K562 (cell line): Measurements from ENCODE around the gene PAIP1. TPM values are rescaled to one million over a fixed set of nuclear protein-coding genes. Genes with fewer than 3 reads are reported as not detected.

ENCODE experiments used
- HCFC1 ChIP-seq: IDR thresholded peaks from 2 replicates; pipeline ENCODE4 v1.6.1; 2012; ENCODE audit warnings: low read depth, low read length, improper control_type of control experiment
- JUNB ChIP-seq: fragments of 450-650 bp; formaldehyde crosslinking; conservative IDR thresholded peaks from 2 replicates; pipeline ENCODE4 v1.4.0; 2020; ENCODE audit warnings: mild to moderate bottlenecking
- KAT2B ChIP-seq: IDR thresholded peaks from one replicate; pipeline ENCODE4 v1.6.1; 2012; ENCODE audit warnings: low read depth, mild to moderate bottlenecking, control low read depth, inconsistent platforms, low read length, moderate library complexity
- KHSRP ChIP-seq: fragments of 450-650 bp; IDR thresholded peaks from 2 replicates; pipeline ENCODE4 v1.6.1; 2017
- MCM3 ChIP-seq: fragments of 450-650 bp; IDR thresholded peaks from 2 replicates; pipeline ENCODE4 v1.6.1; 2016
- MIER1 ChIP-seq: fragments of 450-650 bp; IDR thresholded peaks from 2 replicates; pipeline ENCODE4 v1.6.1; 2016; ENCODE audit warnings: antibody characterized with exemption, mild to moderate bottlenecking, low read depth
- PML ChIP-seq: IDR thresholded peaks from 2 replicates; pipeline ENCODE4 v1.6.1; 2012; ENCODE audit warnings: low read length, inconsistent platforms
- RNF2 ChIP-seq: sonication (generic); IDR thresholded peaks from 2 replicates; pipeline ENCODE4 v1.6.1; 2016
- TAF9B ChIP-seq: fragments of 450-650 bp; IDR thresholded peaks from 2 replicates; pipeline ENCODE4 v1.6.1; 2018; ENCODE audit warnings: mild to moderate bottlenecking; ENCODE audit not compliant: partially characterized antibody
- XRCC5 ChIP-seq: fragments of 200-400 bp; formaldehyde crosslinking; IDR thresholded peaks from 2 replicates; pipeline ENCODE4 v1.6.1; 2017; ENCODE audit warnings: low read depth, mild to moderate bottlenecking, low read length
- ZBTB8A ChIP-seq: fragments of 450-650 bp; IDR thresholded peaks from 2 replicates; pipeline ENCODE4 v1.6.1; 2018; ENCODE audit warnings: mild to moderate bottlenecking, moderate library complexity; ENCODE audit not compliant: partially characterized antibody
- ZNF584 ChIP-seq: fragments of 200-800 bp; sonication (Bioruptor generic); IDR thresholded peaks from 2 replicates; pipeline ENCODE4 v1.6.1; 2016; ENCODE audit warnings: low read depth, mild to moderate bottlenecking, missing genetic modification characterization, missing compliant biosample characterization
- ZNF764 ChIP-seq: fragments of 250-450 bp; sonication (Bioruptor Pico); IDR thresholded peaks from 2 replicates; pipeline ENCODE4 v1.4.0; 2020; ENCODE audit warnings: low read depth, mild to moderate bottlenecking, moderate library complexity
- ZNF766 ChIP-seq: fragments of 200-800 bp; sonication (Bioruptor generic); conservative IDR thresholded peaks from 2 replicates; pipeline ENCODE4 v1.6.1; 2016; ENCODE audit warnings: missing genetic modification characterization, missing compliant biosample characterization
- polyA plus RNA-seq, 8 experiments: library from polyadenylated mRNA; depleted of rRNA in 4 of 8; stranded (reverse) in 5 of 8; unstranded in 3 of 8; fragments of >200 nt; fragmentation: Nextera tagmentation in 2 of 8; fragmentation: Illumina TruSeq in 1 of 8; extraction: Ambion mirVana in 2 of 8; extraction: Trizol in 1 of 8; gene quantifications; 2 replicates each; pipeline versions ENCODE4 v1.2.1 to v1.2.3, GENCODE V29; 2011 to 2014; ENCODE audit warnings: inconsistent platforms in 1 of 8, missing spikeins in 1 of 8
- total RNA-seq, 7 experiments: library from RNA; depleted of rRNA in 6 of 7; stranded (reverse); fragments of >200 nt in 6 of 7; fragmentation: Illumina TruSeq in 2 of 7; extraction: Trizol in 2 of 7; gene quantifications; 2 replicates each; pipeline versions ENCODE4 v1.2.1 to v1.2.3, GENCODE V29; 2011 to 2021; ENCODE audit warnings: low replicate concordance in 1 of 7
- TF ChIP-seq, protein P1 (sequence below): fragments of 450-650 bp; IDR thresholded peaks from 2 replicates; pipeline ENCODE4 v1.6.1; 2016; ENCODE audit warnings: mild to moderate bottlenecking, moderate library complexity
- TF ChIP-seq, protein P2 (sequence below): fragments of 250-450 bp; sonication (Bioruptor Pico); IDR thresholded peaks from 2 replicates; pipeline ENCODE4 v1.8.0; 2022; ENCODE audit warnings: moderate library complexity, mild to moderate bottlenecking, inconsistent platforms

PAIP1 gene
- total and polyA plus RNA-seq, 9 of the 15 experiments (the other 6 are each of a cell fraction or from before 2014, with no cell fraction given), result 51.7 to 181 (median 102) TPM

DNA sequence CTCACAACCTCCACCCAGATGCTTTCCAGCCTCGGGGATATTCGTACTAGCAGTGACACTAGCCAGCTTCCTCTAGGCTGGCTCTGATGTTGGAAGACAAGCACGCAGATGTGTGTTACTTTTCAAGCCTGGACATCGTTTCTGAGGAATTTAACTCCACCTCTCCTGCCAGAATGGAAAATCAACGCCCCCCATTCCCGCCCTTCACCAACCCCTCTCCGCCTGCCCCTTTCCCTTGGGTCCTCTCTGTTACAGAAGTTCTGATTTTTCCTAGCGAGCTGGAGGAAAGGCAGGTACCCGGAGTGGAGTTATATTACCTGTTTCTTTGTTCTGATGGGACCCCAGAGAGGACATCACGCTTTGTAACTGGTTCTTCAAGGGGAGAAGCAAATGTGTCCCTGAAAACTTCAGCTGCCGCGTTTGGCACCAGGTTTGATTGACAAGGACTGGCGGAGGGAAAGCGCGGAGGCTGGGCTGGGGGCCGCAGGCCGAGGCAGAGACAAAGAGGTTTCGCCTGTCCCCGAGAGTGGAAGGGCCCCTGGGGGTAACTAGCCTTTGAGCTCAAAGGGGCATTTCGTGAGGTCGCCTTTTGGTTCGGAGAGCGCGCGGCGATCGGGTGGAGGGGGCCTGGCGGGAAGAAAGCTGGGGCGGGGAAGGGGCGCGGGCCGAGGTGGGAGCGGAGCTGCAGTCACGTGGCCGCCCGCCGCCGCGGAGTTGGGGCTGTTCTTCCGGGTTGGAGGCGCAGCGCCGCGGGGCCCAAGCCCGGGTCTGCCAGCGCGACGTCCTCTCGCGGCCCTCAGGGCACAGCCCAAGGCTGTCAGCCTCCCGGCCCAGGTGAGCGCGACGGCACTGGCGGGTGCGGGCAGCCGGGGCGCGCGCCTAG lies 45.8 kb upstream of the PAIP1 start, which contains the start of gene NNT (continued):
- TF ChIP-seq RNF2 (peak; percentile 71), MCM3 (no peak), XRCC5 (0 out of 2 replicates have a peak, but pooled peaks have one; percentile 37), ZNF766 (CRISPR knock-in tag) (peak; percentile 78), TAF9B (peak; percentile 24), KHSRP (no peak), PML (peak; percentile 34), ZNF764 (CRISPR knock-in tag) (no peak), MIER1 (0 out of 2 replicates have a peak, but pooled peaks have one; percentile 31), ZNF584 (CRISPR knock-in tag) (no peak), KAT2B (no peak), ZBTB8A (no peak), HCFC1 (peak; percentile 40; the same call in 1 of the 2 replicates), JUNB (CRISPR knock-in tag) (no peak)
- TF ChIP-seq, protein P1, sequence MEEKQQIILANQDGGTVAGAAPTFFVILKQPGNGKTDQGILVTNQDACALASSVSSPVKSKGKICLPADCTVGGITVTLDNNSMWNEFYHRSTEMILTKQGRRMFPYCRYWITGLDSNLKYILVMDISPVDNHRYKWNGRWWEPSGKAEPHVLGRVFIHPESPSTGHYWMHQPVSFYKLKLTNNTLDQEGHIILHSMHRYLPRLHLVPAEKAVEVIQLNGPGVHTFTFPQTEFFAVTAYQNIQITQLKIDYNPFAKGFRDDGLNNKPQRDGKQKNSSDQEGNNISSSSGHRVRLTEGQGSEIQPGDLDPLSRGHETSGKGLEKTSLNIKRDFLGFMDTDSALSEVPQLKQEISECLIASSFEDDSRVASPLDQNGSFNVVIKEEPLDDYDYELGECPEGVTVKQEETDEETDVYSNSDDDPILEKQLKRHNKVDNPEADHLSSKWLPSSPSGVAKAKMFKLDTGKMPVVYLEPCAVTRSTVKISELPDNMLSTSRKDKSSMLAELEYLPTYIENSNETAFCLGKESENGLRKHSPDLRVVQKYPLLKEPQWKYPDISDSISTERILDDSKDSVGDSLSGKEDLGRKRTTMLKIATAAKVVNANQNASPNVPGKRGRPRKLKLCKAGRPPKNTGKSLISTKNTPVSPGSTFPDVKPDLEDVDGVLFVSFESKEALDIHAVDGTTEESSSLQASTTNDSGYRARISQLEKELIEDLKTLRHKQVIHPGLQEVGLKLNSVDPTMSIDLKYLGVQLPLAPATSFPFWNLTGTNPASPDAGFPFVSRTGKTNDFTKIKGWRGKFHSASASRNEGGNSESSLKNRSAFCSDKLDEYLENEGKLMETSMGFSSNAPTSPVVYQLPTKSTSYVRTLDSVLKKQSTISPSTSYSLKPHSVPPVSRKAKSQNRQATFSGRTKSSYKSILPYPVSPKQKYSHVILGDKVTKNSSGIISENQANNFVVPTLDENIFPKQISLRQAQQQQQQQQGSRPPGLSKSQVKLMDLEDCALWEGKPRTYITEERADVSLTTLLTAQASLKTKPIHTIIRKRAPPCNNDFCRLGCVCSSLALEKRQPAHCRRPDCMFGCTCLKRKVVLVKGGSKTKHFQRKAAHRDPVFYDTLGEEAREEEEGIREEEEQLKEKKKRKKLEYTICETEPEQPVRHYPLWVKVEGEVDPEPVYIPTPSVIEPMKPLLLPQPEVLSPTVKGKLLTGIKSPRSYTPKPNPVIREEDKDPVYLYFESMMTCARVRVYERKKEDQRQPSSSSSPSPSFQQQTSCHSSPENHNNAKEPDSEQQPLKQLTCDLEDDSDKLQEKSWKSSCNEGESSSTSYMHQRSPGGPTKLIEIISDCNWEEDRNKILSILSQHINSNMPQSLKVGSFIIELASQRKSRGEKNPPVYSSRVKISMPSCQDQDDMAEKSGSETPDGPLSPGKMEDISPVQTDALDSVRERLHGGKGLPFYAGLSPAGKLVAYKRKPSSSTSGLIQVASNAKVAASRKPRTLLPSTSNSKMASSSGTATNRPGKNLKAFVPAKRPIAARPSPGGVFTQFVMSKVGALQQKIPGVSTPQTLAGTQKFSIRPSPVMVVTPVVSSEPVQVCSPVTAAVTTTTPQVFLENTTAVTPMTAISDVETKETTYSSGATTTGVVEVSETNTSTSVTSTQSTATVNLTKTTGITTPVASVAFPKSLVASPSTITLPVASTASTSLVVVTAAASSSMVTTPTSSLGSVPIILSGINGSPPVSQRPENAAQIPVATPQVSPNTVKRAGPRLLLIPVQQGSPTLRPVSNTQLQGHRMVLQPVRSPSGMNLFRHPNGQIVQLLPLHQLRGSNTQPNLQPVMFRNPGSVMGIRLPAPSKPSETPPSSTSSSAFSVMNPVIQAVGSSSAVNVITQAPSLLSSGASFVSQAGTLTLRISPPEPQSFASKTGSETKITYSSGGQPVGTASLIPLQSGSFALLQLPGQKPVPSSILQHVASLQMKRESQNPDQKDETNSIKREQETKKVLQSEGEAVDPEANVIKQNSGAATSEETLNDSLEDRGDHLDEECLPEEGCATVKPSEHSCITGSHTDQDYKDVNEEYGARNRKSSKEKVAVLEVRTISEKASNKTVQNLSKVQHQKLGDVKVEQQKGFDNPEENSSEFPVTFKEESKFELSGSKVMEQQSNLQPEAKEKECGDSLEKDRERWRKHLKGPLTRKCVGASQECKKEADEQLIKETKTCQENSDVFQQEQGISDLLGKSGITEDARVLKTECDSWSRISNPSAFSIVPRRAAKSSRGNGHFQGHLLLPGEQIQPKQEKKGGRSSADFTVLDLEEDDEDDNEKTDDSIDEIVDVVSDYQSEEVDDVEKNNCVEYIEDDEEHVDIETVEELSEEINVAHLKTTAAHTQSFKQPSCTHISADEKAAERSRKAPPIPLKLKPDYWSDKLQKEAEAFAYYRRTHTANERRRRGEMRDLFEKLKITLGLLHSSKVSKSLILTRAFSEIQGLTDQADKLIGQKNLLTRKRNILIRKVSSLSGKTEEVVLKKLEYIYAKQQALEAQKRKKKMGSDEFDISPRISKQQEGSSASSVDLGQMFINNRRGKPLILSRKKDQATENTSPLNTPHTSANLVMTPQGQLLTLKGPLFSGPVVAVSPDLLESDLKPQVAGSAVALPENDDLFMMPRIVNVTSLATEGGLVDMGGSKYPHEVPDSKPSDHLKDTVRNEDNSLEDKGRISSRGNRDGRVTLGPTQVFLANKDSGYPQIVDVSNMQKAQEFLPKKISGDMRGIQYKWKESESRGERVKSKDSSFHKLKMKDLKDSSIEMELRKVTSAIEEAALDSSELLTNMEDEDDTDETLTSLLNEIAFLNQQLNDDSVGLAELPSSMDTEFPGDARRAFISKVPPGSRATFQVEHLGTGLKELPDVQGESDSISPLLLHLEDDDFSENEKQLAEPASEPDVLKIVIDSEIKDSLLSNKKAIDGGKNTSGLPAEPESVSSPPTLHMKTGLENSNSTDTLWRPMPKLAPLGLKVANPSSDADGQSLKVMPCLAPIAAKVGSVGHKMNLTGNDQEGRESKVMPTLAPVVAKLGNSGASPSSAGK, result peak; percentile 92
- TF ChIP-seq, protein P2, sequence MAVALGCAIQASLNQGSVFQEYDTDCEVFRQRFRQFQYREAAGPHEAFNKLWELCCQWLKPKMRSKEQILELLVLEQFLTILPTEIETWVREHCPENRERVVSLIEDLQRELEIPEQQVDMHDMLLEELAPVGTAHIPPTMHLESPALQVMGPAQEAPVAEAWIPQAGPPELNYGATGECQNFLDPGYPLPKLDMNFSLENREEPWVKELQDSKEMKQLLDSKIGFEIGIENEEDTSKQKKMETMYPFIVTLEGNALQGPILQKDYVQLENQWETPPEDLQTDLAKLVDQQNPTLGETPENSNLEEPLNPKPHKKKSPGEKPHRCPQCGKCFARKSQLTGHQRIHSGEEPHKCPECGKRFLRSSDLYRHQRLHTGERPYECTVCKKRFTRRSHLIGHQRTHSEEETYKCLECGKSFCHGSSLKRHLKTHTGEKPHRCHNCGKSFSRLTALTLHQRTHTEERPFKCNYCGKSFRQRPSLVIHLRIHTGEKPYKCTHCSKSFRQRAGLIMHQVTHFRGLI (CRISPR knock-in tag), result no peak
